ELR (cell line): Measurements from ENCODE around the gene CTNNA2.

ENCODE experiments used
- DNase-seq: peaks from one replicate; pipeline ENCODE4 v3.0.0-alpha.2; 2015; ENCODE audit warnings: low read depth

CTNNA2 gene

GRCh38 chr2:80280598-80280997 is 767.7 kb downstream of the CTNNA2 start:
- no peak for DNase-seq

GRCh38 chr2:80281049-80281448 is 768.2 kb downstream of the CTNNA2 start:
- no peak for DNase-seq

GRCh38 chr2:80288576-80288975 is 775.7 kb downstream of the CTNNA2 start:
- no peak for DNase-seq

GRCh38 chr2:80291656-80292055 is 778.8 kb downstream of the CTNNA2 start:
- DNase-seq, result no peak

- no peak for DNase-seq
Measured at GRCh38 chr2:80292474-80292873, 779.6 kb downstream of the CTNNA2 start.

- no peak for DNase-seq
Measured at GRCh38 chr2:80293039-80293438, 780.2 kb downstream of the CTNNA2 start.

- DNase-seq, result no peak
Measured at GRCh38 chr2:80298954-80299353, 786.1 kb downstream of the CTNNA2 start.

- no peak for DNase-seq
Measured at GRCh38 chr2:80299661-80300060, 786.8 kb downstream of the CTNNA2 start.

GRCh38 chr2:80300346-80300745 is 787.5 kb downstream of the CTNNA2 start:
- DNase-seq, result no peak

- no peak for DNase-seq
Measured at GRCh38 chr2:80300954-80301353, 788.1 kb downstream of the CTNNA2 start.

GRCh38 chr2:80302001-80302313 is 789.1 kb downstream of the CTNNA2 start:
- no peak for DNase-seq

GRCh38 chr2:80302314-80303005 is 789.6 kb downstream of the CTNNA2 start:
- no peak for DNase-seq

GRCh38 chr2:80303006-80303908 is 790.4 kb downstream of the CTNNA2 start:
- DNase-seq, result no peak

GRCh38 chr2:80303909-80304837 is 791.3 kb downstream of the CTNNA2 start, which contains the start of gene LRRTM1:
Gene LRRTM1, minus strand, starts transcription at chr2:80304752. Its CDS starts 933 bp downstream, at chr2:80303819.
- no peak for DNase-seq

GRCh38 chr2:80311304-80311703 is 798.5 kb downstream of the CTNNA2 start:
- no peak for DNase-seq

GRCh38 chr2:80312282-80312839 is 799.5 kb downstream of the CTNNA2 start:
- no peak for DNase-seq

- no peak for DNase-seq
Measured at GRCh38 chr2:80322311-80322920, 809.6 kb downstream of the CTNNA2 start.

- no peak for DNase-seq
Measured at GRCh38 chr2:80322958-80323357, 810.1 kb downstream of the CTNNA2 start.

GRCh38 chr2:80323610-80324009 is 810.8 kb downstream of the CTNNA2 start:
- DNase-seq, result no peak

GRCh38 chr2:80324525-80324924 is 811.7 kb downstream of the CTNNA2 start:
- DNase-seq, result no peak

- DNase-seq, result peak; percentile 42
Measured at GRCh38 chr2:80326214-80326613, 813.4 kb downstream of the CTNNA2 start.
